ENCODE measurements around the gene USP13. TPM values are rescaled to one million over a fixed set of nuclear protein-coding genes. Genes with fewer than 3 reads are reported as not detected.
A peak's percentile ranks its signal among the peaks of the same experiment; 100 is the strongest.

USP13 gene
- polyA plus RNA-seq, 2 donors: 0.81 to 1.1 TPM

GRCh38 chr3:179726075-179726699 lies 73.3 kb downstream of the USP13 start:
- Histone ChIP-seq H3K9me3 (ENCODE audit: control insufficient read depth in 2 of 2, insufficient read depth in 1 of 2, low read depth in 1 of 2, low read length in 1 of 2) (no peaks in the 10 kb centered on the region), H3K36me3 (ENCODE audit: control insufficient read depth in 2 of 2, insufficient read depth in 2 of 2, low read length in 1 of 2) (no peaks in the 10 kb centered on the region), H3K4me1 (ENCODE audit: control insufficient read depth in 2 of 2, insufficient read depth in 2 of 2, low read length in 1 of 2) (peaks cover 0 to 5% of the 10 kb centered on the region in 2 donors), H3K27me3 (ENCODE audit: control insufficient read depth in 1 of 2, insufficient read depth in 2 of 2, low read length in 2 of 2) (no peaks in the 10 kb centered on the region), H3K27ac (ENCODE audit: low read depth in 2 of 2, low read length in 1 of 2) (no peak overlapping the region), H3K4me3 (ENCODE audit: low read depth in 1 of 2, low read length in 2 of 2) (no peak overlapping the region)
- 82% methylated on average over 5 of the region's 5 CpGs for WGBS, 2 donors

GRCh38 chr3:179729086-179729485 lies 76.2 kb downstream of the USP13 start:
- Histone ChIP-seq H3K4me3 (ENCODE audit: low read depth in 1 of 2, low read length in 2 of 2) (no peak overlapping the region), H3K27ac (ENCODE audit: low read depth in 2 of 2, low read length in 1 of 2) (peak overlapping the region in 1 of 2 donors; percentile 31), H3K36me3 (ENCODE audit: control insufficient read depth in 2 of 2, insufficient read depth in 2 of 2, low read length in 1 of 2) (peaks cover 2 to 4% of the 10 kb centered on the region in 2 donors), H3K4me1 (ENCODE audit: control insufficient read depth in 2 of 2, insufficient read depth in 2 of 2, low read length in 1 of 2) (peaks cover 0 to 8% of the 10 kb centered on the region in 2 donors), H3K27me3 (ENCODE audit: control insufficient read depth in 1 of 2, insufficient read depth in 2 of 2, low read length in 2 of 2) (no peaks in the 10 kb centered on the region), H3K9me3 (ENCODE audit: control insufficient read depth in 2 of 2, insufficient read depth in 1 of 2, low read depth in 1 of 2, low read length in 1 of 2) (no peaks in the 10 kb centered on the region)
- WGBS, 2 donors: 67 to 68% methylated on average over 3 of the region's 3 CpGs

- no peaks in the 10 kb centered on the region for H3K27me3 ChIP-seq (ENCODE audit: control insufficient read depth in 1 of 2, insufficient read depth in 2 of 2, low read length in 2 of 2)
- H3K36me3 ChIP-seq (ENCODE audit: control insufficient read depth in 2 of 2, insufficient read depth in 2 of 2, low read length in 1 of 2): peaks cover 2 to 4% of the 10 kb centered on the region in 2 donors
- H3K4me1 ChIP-seq (ENCODE audit: control insufficient read depth in 2 of 2, insufficient read depth in 2 of 2, low read length in 1 of 2): peaks cover 0 to 8% of the 10 kb centered on the region in 2 donors
- H3K9me3 ChIP-seq (ENCODE audit: control insufficient read depth in 2 of 2, insufficient read depth in 1 of 2, low read depth in 1 of 2, low read length in 1 of 2): no peaks in the 10 kb centered on the region
- WGBS, 2 donors: 82 to 84% methylated on average over 2 of the region's 2 CpGs
- H3K27ac ChIP-seq (ENCODE audit: low read depth in 2 of 2, low read length in 1 of 2): no peak overlapping the region
- H3K4me3 ChIP-seq (ENCODE audit: low read depth in 1 of 2, low read length in 2 of 2): no peak overlapping the region
Measured at GRCh38 chr3:179729981-179730380, 77.1 kb downstream of the USP13 start.

GRCh38 chr3:179730506-179730905 lies 77.7 kb downstream of the USP13 start:
- H3K4me3 ChIP-seq (ENCODE audit: low read depth in 1 of 2, low read length in 2 of 2): no peak overlapping the region
- no peaks in the 10 kb centered on the region for H3K9me3 ChIP-seq (ENCODE audit: control insufficient read depth in 2 of 2, insufficient read depth in 1 of 2, low read depth in 1 of 2, low read length in 1 of 2)
- H3K27ac ChIP-seq (ENCODE audit: low read depth in 2 of 2, low read length in 1 of 2): no peak overlapping the region
- H3K36me3 ChIP-seq (ENCODE audit: control insufficient read depth in 2 of 2, insufficient read depth in 2 of 2, low read length in 1 of 2): peaks cover 2 to 4% of the 10 kb centered on the region in 2 donors
- H3K4me1 ChIP-seq (ENCODE audit: control insufficient read depth in 2 of 2, insufficient read depth in 2 of 2, low read length in 1 of 2): peaks cover 0 to 8% of the 10 kb centered on the region in 2 donors
- H3K27me3 ChIP-seq (ENCODE audit: control insufficient read depth in 1 of 2, insufficient read depth in 2 of 2, low read length in 2 of 2): no peaks in the 10 kb centered on the region
- 96% methylated on average over 3 of the region's 3 CpGs for WGBS, 2 donors

GRCh38 chr3:179731544-179731943 lies 78.7 kb downstream of the USP13 start:
- no peak overlapping the region for H3K4me3 ChIP-seq (ENCODE audit: low read depth in 1 of 2, low read length in 2 of 2)
- peaks cover 2 to 4% of the 10 kb centered on the region in 2 donors for H3K36me3 ChIP-seq (ENCODE audit: control insufficient read depth in 2 of 2, insufficient read depth in 2 of 2, low read length in 1 of 2)
- 90% methylated on average over 9 of the region's 9 CpGs for WGBS, 2 donors
- H3K27me3 ChIP-seq (ENCODE audit: control insufficient read depth in 1 of 2, insufficient read depth in 2 of 2, low read length in 2 of 2): no peaks in the 10 kb centered on the region
- H3K27ac ChIP-seq (ENCODE audit: low read depth in 2 of 2, low read length in 1 of 2): no peak overlapping the region
- H3K4me1 ChIP-seq (ENCODE audit: control insufficient read depth in 2 of 2, insufficient read depth in 2 of 2, low read length in 1 of 2): peaks cover 0 to 3% of the 10 kb centered on the region in 2 donors
- H3K9me3 ChIP-seq (ENCODE audit: control insufficient read depth in 2 of 2, insufficient read depth in 1 of 2, low read depth in 1 of 2, low read length in 1 of 2): no peaks in the 10 kb centered on the region

- no peak overlapping the region for H3K27ac ChIP-seq (ENCODE audit: low read depth in 2 of 2, low read length in 1 of 2)
- peaks cover 0 to 3% of the 10 kb centered on the region in 2 donors for H3K4me1 ChIP-seq (ENCODE audit: control insufficient read depth in 2 of 2, insufficient read depth in 2 of 2, low read length in 1 of 2)
- H3K4me3 ChIP-seq (ENCODE audit: low read depth in 1 of 2, low read length in 2 of 2): no peak overlapping the region
- H3K36me3 ChIP-seq (ENCODE audit: control insufficient read depth in 2 of 2, insufficient read depth in 2 of 2, low read length in 1 of 2): peaks cover 2 to 4% of the 10 kb centered on the region in 2 donors
- no peaks in the 10 kb centered on the region for H3K27me3 ChIP-seq (ENCODE audit: control insufficient read depth in 1 of 2, insufficient read depth in 2 of 2, low read length in 2 of 2)
- WGBS, 2 donors: 91% methylated on average over 7 of the region's 7 CpGs
- no peaks in the 10 kb centered on the region for H3K9me3 ChIP-seq (ENCODE audit: control insufficient read depth in 2 of 2, insufficient read depth in 1 of 2, low read depth in 1 of 2, low read length in 1 of 2)
Measured at GRCh38 chr3:179732661-179733348, 80.0 kb downstream of the USP13 start.

GRCh38 chr3:179733797-179734196 lies 81.0 kb downstream of the USP13 start:
- Histone ChIP-seq H3K36me3 (ENCODE audit: control insufficient read depth in 2 of 2, insufficient read depth in 2 of 2, low read length in 1 of 2) (peaks cover 2 to 4% of the 10 kb centered on the region in 2 donors), H3K27me3 (ENCODE audit: control insufficient read depth in 1 of 2, insufficient read depth in 2 of 2, low read length in 2 of 2) (no peaks in the 10 kb centered on the region), H3K4me1 (ENCODE audit: control insufficient read depth in 2 of 2, insufficient read depth in 2 of 2, low read length in 1 of 2) (peaks cover 0 to 3% of the 10 kb centered on the region in 2 donors), H3K27ac (ENCODE audit: low read depth in 2 of 2, low read length in 1 of 2) (no peak overlapping the region), H3K9me3 (ENCODE audit: control insufficient read depth in 2 of 2, insufficient read depth in 1 of 2, low read depth in 1 of 2, low read length in 1 of 2) (no peaks in the 10 kb centered on the region), H3K4me3 (ENCODE audit: low read depth in 1 of 2, low read length in 2 of 2) (no peak overlapping the region)
- 90 to 92% methylated on average over 5 of the region's 5 CpGs for WGBS, 2 donors

GRCh38 chr3:179734497-179735281 lies 81.8 kb downstream of the USP13 start:
- H3K36me3 ChIP-seq (ENCODE audit: control insufficient read depth in 2 of 2, insufficient read depth in 2 of 2, low read length in 1 of 2): peaks cover 2 to 4% of the 10 kb centered on the region in 2 donors
- peaks cover 0 to 3% of the 10 kb centered on the region in 2 donors for H3K4me1 ChIP-seq (ENCODE audit: control insufficient read depth in 2 of 2, insufficient read depth in 2 of 2, low read length in 1 of 2)
- H3K27me3 ChIP-seq (ENCODE audit: control insufficient read depth in 1 of 2, insufficient read depth in 2 of 2, low read length in 2 of 2): no peaks in the 10 kb centered on the region
- no peaks in the 10 kb centered on the region for H3K9me3 ChIP-seq (ENCODE audit: control insufficient read depth in 2 of 2, insufficient read depth in 1 of 2, low read depth in 1 of 2, low read length in 1 of 2)
- whole genome bisulfite sequencing, 2 donors: 77 to 83% methylated on average over 4 of the region's 4 CpGs
- H3K4me3 ChIP-seq (ENCODE audit: low read depth in 1 of 2, low read length in 2 of 2): no peak overlapping the region
- peak overlapping the region in 1 of 2 donors; percentile 50 for H3K27ac ChIP-seq (ENCODE audit: low read depth in 2 of 2, low read length in 1 of 2)

GRCh38 chr3:179735321-179735720 lies 82.5 kb downstream of the USP13 start:
- Histone ChIP-seq H3K36me3 (ENCODE audit: control insufficient read depth in 2 of 2, insufficient read depth in 2 of 2, low read length in 1 of 2) (peaks cover 2 to 4% of the 10 kb centered on the region in 2 donors), H3K27me3 (ENCODE audit: control insufficient read depth in 1 of 2, insufficient read depth in 2 of 2, low read length in 2 of 2) (no peaks in the 10 kb centered on the region), H3K4me3 (ENCODE audit: low read depth in 1 of 2, low read length in 2 of 2) (no peak overlapping the region), H3K9me3 (ENCODE audit: control insufficient read depth in 2 of 2, insufficient read depth in 1 of 2, low read depth in 1 of 2, low read length in 1 of 2) (no peaks in the 10 kb centered on the region), H3K4me1 (ENCODE audit: control insufficient read depth in 2 of 2, insufficient read depth in 2 of 2, low read length in 1 of 2) (peaks cover 0 to 3% of the 10 kb centered on the region in 2 donors), H3K27ac (ENCODE audit: low read depth in 2 of 2, low read length in 1 of 2) (no peak overlapping the region)

Data from esophagus (tissue), 2 donors.